ENCODE results near the gene MPLKIP.

DNA sequence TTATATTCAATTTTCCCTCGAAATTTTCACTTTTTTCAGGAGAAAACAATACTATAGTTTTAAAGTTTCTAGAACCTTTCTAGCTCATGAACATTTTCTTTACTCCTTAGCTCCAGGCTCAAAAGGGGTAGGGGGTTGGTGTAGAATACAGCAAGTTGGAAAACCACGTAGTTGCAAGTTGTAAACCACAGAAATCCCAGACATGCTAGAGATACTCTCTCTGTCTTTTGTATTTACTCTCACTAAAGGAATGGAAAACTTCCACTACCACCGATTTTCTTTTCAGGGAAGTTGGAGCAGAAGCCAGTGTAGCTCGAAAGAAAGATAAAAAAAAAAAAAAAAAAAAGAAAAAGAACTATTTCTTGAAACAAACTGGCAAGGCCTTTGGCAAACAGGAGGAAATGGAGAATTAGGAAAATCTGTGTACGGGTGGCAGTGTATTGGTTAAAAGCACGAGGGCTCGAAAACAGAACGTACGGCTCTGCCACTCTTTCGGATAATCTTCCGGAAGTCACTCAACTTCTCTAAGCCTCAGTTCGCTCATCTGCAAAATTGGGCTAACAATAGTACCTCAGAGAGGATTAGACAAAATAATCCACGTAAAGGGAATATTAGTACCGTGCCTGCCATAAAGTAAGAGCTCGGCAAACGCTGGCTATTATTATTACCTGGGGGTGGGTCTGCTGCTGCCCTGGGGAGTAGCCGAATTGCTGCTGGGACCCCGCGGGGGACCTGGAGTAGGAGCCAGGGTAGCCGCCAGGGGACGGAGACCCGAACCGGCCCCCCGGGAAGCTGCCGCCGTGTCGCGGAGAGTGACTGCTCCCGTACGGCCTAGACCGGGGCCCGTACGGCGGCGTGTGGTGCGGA lies 628 bp downstream of the MPLKIP start:
- TF ChIP-seq, protein P1, sequence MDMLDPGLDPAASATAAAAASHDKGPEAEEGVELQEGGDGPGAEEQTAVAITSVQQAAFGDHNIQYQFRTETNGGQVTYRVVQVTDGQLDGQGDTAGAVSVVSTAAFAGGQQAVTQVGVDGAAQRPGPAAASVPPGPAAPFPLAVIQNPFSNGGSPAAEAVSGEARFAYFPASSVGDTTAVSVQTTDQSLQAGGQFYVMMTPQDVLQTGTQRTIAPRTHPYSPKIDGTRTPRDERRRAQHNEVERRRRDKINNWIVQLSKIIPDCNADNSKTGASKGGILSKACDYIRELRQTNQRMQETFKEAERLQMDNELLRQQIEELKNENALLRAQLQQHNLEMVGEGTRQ (IDR thresholded peaks at IDR 0.05; ENCODE audit: borderline replicate concordance, low read depth, low read length) = no peak
- TF ChIP-seq RFX5 (IDR thresholded peaks at IDR 0.05; ENCODE audit: low read length) (no peak), RAD21 (IDR thresholded peaks at IDR 0.05; ENCODE audit: low read length) (no peak), EZH2phosphoT487 (IDR thresholded peaks at IDR 0.05; ENCODE audit: borderline replicate concordance, low read depth) (no peak)
